GM18502 (cell line): ENCODE results near the gene GRIA1.

Source experiments
- ATAC-seq: cut with Tn5 transposase; IDR thresholded peaks from one replicate; pipeline ENCODE4 v1.9.1; 2021; ENCODE audit warnings: mild to moderate bottlenecking; ENCODE audit not compliant: unreplicated experiment, poor library complexity

Gene GRIA1

DNA sequence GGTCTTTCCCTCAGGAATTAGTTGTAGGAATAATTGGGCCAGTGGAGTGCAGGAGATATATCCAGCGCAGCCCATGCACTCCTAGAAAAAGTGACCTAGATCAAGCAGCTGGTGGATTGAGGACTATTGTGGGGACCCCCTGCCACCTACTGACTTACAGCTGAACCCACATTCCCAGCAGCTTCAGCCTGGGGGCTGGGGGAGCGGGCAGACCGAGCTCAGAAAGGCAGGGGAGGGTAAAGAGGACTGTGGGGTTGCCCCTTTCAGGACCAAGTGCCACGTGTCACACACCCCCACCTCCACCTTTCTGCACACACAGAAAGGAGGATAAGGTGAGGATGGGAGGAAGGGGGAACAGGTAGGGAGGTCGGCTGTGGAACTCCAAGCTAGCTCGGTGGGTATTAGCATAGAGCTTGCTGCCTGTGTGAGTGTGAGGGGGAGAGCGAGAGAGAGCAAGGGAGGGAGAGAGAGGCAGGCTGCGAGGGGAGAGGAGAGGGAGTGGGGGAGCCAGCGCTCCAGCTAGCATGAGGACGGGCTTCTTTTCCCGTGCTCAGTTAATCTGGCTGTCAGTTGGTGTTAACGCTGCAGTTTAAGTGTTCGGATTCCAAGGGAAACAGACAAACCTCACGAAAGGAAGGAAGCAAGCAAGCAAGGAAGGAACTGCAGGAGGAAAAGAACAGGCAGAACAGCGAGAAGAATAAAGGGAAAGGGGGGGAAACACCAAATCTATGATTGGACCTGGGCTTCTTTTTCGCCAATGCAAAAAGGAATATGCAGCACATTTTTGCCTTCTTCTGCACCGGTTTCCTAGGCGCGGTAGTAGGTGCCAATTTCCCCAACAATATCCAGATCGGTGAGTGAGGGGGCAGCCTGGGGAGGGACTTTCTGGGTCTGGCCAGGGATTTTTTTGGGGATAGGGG is at the start of gene GRIA1:
TSS of gene GRIA1 (plus strand) at position 553 of the 920 bp plus-strand sequence.
- ATAC-seq = no peak

DNA sequence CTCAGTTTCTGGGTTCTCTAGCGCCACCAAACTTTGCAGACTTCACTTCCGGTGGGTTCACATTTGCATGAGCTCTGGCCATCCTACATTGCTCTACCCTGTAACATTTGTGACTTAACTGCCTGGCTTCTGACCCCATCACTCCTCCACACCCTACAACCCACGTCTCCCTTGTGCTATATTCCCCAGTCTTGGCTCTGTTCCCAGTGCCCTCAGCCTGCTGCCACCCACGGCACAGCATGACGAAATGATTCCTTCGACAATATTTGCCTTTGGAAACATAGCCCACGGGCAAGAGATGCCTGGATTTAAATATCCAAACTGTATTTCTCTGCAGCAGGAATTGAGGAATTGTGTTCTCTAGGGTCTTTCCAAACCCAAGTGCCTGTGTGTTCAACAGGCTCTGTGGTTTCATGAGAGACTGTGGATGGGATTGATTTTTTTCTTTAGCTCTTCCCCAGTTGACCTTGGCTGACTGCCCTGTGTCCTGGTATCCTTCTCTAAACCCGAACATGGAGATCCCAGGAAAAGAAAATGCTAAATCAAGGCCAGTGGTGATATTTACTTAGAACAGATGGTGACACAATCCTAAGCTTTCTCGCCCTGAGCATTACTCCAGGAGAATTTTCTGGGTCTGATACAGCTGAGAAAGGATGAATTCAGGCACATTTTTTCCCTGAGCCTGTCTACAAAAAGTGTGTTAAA is 44.4 kb upstream of the GRIA1 start:
- ATAC-seq = no peak

DNA sequence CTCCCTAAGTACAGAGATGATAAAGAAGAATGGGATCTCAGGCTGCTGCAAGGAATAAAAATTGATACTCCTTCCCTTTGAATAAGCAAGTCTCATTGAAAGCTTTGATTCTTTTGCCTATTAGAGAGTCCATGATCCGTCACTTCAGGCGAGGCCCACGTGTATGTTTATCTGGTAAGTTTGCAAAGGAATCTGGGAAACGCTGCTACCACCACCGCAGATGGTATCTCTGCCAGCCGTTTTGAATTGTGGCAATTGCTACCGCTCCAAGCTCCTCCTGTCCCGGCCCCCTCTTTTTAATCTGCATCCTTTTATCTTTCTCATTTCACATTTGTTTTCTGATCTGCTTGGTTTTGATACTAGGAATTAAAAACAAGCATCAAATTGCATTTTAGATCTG is 42.9 kb upstream of the GRIA1 start:
- no peak for ATAC-seq

DNA sequence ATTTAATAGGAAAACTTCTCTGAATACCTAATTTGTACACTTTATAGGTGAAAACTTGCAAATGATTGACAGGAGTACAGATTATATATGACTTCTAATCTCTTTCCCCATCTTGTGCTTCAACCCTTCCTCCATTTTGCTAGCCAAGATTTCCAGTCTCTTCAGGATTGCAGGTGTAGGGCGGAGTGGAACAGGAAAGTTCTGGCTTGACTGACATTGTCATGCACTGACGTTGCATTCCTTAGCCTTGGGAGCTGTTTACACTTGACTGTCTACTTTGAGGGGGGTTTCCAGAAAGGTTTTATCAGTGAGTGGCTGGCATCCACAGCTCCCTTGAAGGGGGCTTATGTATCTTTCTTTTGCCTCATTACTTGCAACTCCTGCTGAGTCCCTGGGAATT is 34.1 kb upstream of the GRIA1 start:
- ATAC-seq = no peak

- ATAC-seq = no peak
Observed at GRCh38 chr5:153456993-153457392, 33.5 kb upstream of the GRIA1 start.

- ATAC-seq = no peak
Observed at GRCh38 chr5:153458268-153458667, 32.2 kb upstream of the GRIA1 start.

- ATAC-seq = no peak
Observed at GRCh38 chr5:153459051-153459743, 31.3 kb upstream of the GRIA1 start.

- no peak for ATAC-seq
Observed at GRCh38 chr5:153460421-153460820, 30.0 kb upstream of the GRIA1 start.

- ATAC-seq = no peak
Observed at GRCh38 chr5:153461341-153461740, 29.1 kb upstream of the GRIA1 start.

- no peak for ATAC-seq
Observed at GRCh38 chr5:153463806-153464205, 26.7 kb upstream of the GRIA1 start.

- ATAC-seq = no peak
Observed at GRCh38 chr5:153467546-153467945, 22.9 kb upstream of the GRIA1 start.

GRCh38 chr5:153469423-153469822 is 21.0 kb upstream of the GRIA1 start:
- ATAC-seq = no peak

- no peak for ATAC-seq
Observed at GRCh38 chr5:153470736-153471135, 19.7 kb upstream of the GRIA1 start.

- no peak for ATAC-seq
Observed at GRCh38 chr5:153476767-153477166, 13.7 kb upstream of the GRIA1 start.

DNA sequence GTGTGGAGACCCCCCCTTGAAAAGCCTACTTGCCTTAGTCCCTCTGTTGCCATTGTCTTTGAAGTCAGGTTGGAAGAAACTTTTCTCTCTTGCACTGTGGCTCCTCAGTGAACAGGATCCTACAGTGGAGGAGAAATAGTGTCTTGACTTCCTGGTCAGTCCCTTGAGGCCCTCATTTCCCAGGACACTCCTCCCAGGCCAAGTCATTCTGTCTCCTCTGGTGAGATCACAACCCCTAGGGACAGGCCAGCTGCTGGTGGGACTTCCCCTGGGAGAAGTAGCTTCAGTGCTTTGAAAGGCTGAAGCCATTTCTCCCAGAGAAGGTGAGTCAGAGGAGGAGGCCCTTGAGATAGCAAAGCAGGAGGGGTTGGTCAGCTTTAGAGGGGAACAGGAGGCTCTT is 10.1 kb upstream of the GRIA1 start:
- ATAC-seq = peak; percentile 94

GRCh38 chr5:153483482-153483881 is 7.0 kb upstream of the GRIA1 start:
- no peak for ATAC-seq

GRCh38 chr5:153485641-153486040 is 4.8 kb upstream of the GRIA1 start:
- no peak for ATAC-seq

DNA sequence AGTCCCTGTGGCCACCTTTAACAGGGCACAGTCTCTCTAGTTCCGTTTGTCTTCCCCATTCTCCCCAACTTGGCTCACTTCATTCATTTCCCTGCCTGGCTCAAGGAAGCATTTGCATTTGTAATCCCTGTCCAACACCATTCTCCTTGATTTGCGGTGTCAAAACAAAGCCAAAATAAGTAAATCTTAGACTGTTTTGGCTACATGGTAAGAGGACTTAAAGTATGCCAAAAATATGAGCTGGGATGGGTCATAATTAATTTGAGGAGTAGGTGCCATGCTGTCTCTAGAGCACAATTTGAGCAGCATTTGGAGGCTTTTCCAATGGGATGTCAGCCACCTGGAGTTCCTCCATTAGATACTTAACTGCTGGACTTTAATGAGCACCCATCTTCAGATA is 3.7 kb upstream of the GRIA1 start:
- no peak for ATAC-seq

- ATAC-seq = no peak
Observed at GRCh38 chr5:153489611-153490010, 859 bp upstream of the GRIA1 start.

DNA sequence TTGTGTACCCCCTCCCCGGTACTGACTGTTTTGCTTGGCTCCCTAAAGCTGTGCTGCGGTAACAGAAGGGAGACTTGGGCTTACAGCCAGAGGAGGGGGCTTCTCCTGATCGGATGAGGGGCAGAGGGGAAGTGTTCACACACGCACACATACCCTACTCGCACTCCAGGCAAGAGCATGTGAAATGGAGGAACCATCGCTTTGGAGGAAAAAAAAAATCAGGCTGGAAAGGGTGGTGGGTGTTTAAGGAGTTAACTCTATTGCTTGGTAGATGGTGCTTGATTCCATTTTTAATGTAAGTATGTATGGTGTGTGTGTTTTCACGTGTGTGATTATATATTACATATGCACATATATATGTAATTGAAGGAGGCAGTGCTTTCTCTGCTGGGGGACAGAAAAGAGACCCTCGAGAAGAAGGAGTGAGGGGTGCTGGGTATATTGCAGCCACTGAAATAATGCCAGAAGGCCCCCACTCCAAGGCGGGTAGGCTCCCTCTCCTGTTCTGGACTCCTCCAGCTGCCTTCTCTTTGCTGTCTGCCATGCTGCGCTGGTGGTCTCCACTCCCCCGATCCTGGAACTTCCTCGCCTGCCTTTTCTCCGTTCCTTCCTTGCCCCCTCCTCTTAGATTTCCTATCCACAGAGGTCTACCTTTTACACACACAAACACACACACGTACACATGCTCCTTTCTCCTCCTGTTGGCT is 721 bp downstream of the GRIA1 start:
- ATAC-seq = no peak
